Body of pancreas (tissue), 4 donors: ENCODE data around the gene HLA-C. TPM values are rescaled to one million over a fixed set of nuclear protein-coding genes. Genes with fewer than 3 reads are reported as not detected.
A peak's percentile ranks its signal among the peaks of the same experiment; 100 is the strongest.

Experiments
- ATAC-seq: fragments of 150-250 bp; one replicate; pipeline ENCODE4 v1.9.1; 2016
- DNase-seq, 4 donors: peaks; one replicate each; pipeline ENCODE4 v3.0.0-alpha.2; 2019
- H3K27ac ChIP-seq, 4 donors: fragments of 200-600 bp; sonication (generic); 1 replicate in 3 of 4; 2 replicates in 1 of 4; pipeline versions ENCODE4 v1.5.1 to v1.6.1; 2016 to 2019; ENCODE audit warnings: mild to moderate bottlenecking in 1 of 4, mixed read lengths in 1 of 4, moderate library complexity in 1 of 4
- H3K27me3 ChIP-seq, 2 donors: fragments of 200-600 bp; sonication (generic); one replicate each; pipeline ENCODE4 v1.6.0; 2016; ENCODE audit warnings: mild to moderate bottlenecking in 1 of 2
- H3K36me3 ChIP-seq, 2 donors: fragments of 200-600 bp; sonication (generic); replicated peaks in 1 of 2; 2 replicates each; pipeline ENCODE4 v1.5.1; 2016; ENCODE audit warnings: low read depth in 2 of 2; ENCODE audit not compliant: insufficient read depth in 1 of 2
- H3K4me1 ChIP-seq: fragments of 200-600 bp; sonication (generic); one replicate; pipeline ENCODE4 v1.6.0; 2016
- H3K4me3 ChIP-seq, 2 donors: fragments of 200-600 bp; sonication (generic); 1 replicate in 1 of 2; 2 replicates in 1 of 2; pipeline ENCODE4 v1.5.1; 2016 to 2019
- H3K9me3 ChIP-seq, 3 donors: fragments of 200-600 bp; sonication (generic); 1 replicate in 2 of 3; 2 replicates in 1 of 3; pipeline ENCODE4 v1.5.1; 2016
- POLR2A ChIP-seq, 3 donors: fragments of 450-650 bp; IDR thresholded peaks; one replicate each; pipeline ENCODE4 v1.6.1; 2016; ENCODE audit warnings: antibody characterized with exemption in 3 of 3, mild to moderate bottlenecking in 2 of 3
- whole genome bisulfite sequencing, 2 donors: methylation state at CpG; one replicate each; pipeline ENCODE4 v1.1.5; 2017; 5-methylcytosine and 5-hydroxymethylcytosine counted together
- intact Hi-C: fragments of 100-400 bp; cut with DNase I; formaldehyde crosslinking; loops from one replicate; pipeline ENCODE4 v1.15.1; 2023
- total RNA-seq, 2 donors: library from RNA; depleted of rRNA; stranded (reverse); fragments of >200 nt; gene quantifications; one replicate each; pipeline ENCODE4 v1.1.0, GENCODE V29; 2016
- TF ChIP-seq, protein P1 (sequence below), 7 experiments: fragments of 450-650 bp in 4 of 7; fragments of 200-600 bp in 3 of 7; sonication (generic) in 3 of 7; IDR thresholded peaks; one replicate each; pipeline ENCODE4 v1.5.1; 2016 to 2019; ENCODE audit warnings: antibody characterized with exemption in 7 of 7

HLA-C gene
- total RNA-seq, 2 donors from 2014 or later, result 93.9 to 364 TPM

DNA sequence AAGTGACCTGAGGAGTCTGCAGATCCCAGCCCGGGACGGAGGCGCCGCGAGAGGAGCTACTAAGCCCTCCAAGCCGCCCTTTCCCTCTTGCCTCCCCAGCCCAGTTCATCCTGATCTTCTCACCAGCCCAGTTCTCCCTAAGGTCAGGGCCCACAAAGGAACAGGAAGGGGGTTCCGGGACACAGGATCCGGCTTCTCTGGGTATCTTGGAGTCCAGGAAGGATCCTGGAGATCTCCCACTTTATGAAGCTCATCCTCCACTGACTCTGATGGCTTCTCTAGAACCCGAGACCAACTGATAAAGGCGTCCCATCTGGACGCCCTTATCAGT, 36.9 kb upstream of the HLA-C start:
- no peaks in the 10 kb centered on the region for H3K27me3 ChIP-seq
- ATAC-seq (no peak), DNase-seq (no peak)
- no peak overlapping the region for H3K4me3 ChIP-seq
- no peak for TF ChIP-seq POLR2A (IDR thresholded peaks at IDR 0.05)
- TF ChIP-seq, protein P1, sequence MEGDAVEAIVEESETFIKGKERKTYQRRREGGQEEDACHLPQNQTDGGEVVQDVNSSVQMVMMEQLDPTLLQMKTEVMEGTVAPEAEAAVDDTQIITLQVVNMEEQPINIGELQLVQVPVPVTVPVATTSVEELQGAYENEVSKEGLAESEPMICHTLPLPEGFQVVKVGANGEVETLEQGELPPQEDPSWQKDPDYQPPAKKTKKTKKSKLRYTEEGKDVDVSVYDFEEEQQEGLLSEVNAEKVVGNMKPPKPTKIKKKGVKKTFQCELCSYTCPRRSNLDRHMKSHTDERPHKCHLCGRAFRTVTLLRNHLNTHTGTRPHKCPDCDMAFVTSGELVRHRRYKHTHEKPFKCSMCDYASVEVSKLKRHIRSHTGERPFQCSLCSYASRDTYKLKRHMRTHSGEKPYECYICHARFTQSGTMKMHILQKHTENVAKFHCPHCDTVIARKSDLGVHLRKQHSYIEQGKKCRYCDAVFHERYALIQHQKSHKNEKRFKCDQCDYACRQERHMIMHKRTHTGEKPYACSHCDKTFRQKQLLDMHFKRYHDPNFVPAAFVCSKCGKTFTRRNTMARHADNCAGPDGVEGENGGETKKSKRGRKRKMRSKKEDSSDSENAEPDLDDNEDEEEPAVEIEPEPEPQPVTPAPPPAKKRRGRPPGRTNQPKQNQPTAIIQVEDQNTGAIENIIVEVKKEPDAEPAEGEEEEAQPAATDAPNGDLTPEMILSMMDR (IDR thresholded peaks at IDR 0.05), result no peak
- intact Hi-C loops, result no loop called here
- no peaks in the 10 kb centered on the region for H3K36me3 ChIP-seq
- H3K27ac ChIP-seq, result peak overlapping the region in 3 of 4 donors; percentile 32 to 78 (median 52)
- no peaks in the 10 kb centered on the region for H3K9me3 ChIP-seq
- H3K4me1 ChIP-seq, result peaks cover 15% of the 10 kb centered on the region
- 24 to 37% methylated on average over 6 to 11 of the region's 11 CpGs for WGBS, 2 donors

DNA sequence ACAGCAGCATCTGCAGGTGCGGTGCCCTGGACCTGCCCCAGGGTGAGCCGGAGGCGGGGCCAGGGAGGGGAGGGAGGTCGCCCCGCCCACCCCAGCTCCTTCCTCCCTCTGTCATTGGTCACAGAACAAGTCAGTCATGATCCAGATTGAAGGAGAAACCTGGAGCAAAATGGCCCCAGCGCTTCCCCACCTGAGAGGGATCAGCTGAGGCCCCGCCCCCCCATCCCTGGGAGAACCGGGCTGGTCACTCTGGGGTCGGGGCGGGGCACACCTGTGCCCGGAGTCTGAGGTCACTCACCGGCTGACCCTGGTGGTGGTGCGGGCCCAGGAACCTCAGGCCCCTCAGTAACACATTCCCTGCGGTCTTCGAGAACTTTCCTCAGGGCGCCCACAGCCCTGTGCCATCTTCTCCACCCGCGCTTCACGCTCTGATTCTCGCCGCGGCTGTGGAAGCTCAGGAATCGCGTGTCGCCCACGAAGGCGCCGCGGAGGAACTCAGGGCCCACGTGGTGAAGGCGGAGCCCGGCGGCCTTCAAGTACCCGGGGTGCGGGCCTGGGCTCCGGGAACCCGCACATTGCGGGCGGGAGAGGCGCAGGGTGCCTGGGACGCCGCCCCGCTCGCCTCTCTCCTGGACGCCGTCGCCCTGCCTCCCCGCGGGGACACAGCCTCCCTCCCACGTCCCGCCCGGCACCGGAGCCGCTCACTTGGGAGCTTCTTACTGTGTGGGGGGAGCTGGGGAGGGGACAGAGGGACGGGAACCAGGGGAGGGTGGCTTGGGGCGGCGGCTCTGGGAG, 36.4 kb upstream of the HLA-C start:
- TF ChIP-seq POLR2A (IDR thresholded peaks at IDR 0.05), result peak in 2 of 3 donors; percentile 53 to 59
- TF ChIP-seq, protein P1 (IDR thresholded peaks at IDR 0.05), result no peak
- Histone ChIP-seq H3K27ac (peak overlapping the region; percentile 32 to 78 (median 60)), H3K4me1 (peaks cover 15% of the 10 kb centered on the region), H3K27me3 (no peaks in the 10 kb centered on the region), H3K9me3 (no peaks in the 10 kb centered on the region), H3K4me3 (peak overlapping the region in 1 of 2 donors; percentile 56), H3K36me3 (no peaks in the 10 kb centered on the region)
- intact Hi-C loops, result no loop called here
- DNase-seq (peak; percentile 90 to 94 (median 91)), ATAC-seq (peak; percentile 95)
- WGBS, 2 donors, result 0 to 1% methylated on average over 9 to 52 of the region's 57 CpGs

DNA sequence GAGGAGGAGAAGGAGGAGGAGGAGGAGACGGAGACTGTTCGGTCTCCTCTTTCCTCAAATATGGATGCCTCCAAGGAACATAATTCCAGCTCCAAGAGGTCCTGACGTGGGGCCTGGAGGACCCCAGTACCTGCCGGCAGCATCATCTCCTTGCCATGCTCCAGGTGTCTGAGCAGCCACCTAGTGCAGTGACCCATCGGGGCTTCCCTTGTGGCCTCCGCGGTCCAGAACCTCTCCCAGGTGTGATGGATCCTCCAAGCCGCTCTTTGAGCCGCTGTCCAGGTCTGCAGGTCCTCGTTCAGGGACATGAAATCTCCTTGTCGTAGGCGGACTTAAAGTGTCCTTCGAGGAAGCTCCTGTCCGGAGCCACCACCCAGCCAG, 35.8 kb upstream of the HLA-C start:
- H3K4me3 ChIP-seq, result no peak overlapping the region

DNA sequence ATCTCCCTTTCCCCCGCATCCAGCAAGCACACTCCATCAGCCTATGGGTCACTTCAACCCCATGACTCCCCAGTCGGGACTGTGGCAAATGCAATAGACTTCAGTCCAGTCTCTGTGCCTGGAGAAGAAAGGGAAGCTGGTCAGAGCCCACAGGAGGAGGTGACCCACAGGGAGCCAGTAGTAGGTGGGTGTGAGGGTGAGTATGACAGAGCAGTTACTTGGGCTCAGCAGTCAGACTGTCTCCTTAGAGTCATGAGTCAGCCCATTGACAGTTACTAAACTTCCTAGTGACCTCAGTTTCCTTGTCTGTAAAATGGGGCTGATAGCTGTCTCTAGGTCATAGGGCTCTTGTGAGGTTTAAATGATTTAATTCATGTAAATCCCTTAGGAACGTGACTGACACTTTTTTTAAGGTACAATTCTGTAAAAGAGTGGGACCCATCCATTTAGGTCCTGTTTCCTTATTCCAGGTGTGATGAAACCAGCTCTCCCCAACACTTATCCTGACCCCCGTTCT, 33.9 kb upstream of the HLA-C start:
- Histone ChIP-seq H3K4me3 (no peak overlapping the region), H3K4me1 (peaks cover 15% of the 10 kb centered on the region), H3K9me3 (no peaks in the 10 kb centered on the region), H3K27me3 (no peaks in the 10 kb centered on the region), H3K27ac (no peak overlapping the region), H3K36me3 (no peaks in the 10 kb centered on the region)
- ATAC-seq (no peak), DNase-seq (no peak)
- intact Hi-C loops, result no loop called here
- TF ChIP-seq POLR2A (IDR thresholded peaks at IDR 0.05), result no peak
- TF ChIP-seq, protein P1 (IDR thresholded peaks at IDR 0.05), result no peak
- 75 to 90% methylated on average over 4 of the region's 4 CpGs for WGBS, 2 donors

More for the DNA sequence above, 35.8 kb upstream of the HLA-C start:
- no peak for DNase-seq
- Histone ChIP-seq H3K27ac (peak overlapping the region in 1 of 4 donors; percentile 78), H3K36me3 (no peaks in the 10 kb centered on the region), H3K9me3 (no peaks in the 10 kb centered on the region), H3K4me1 (peaks cover 15% of the 10 kb centered on the region), H3K27me3 (no peaks in the 10 kb centered on the region)
- TF ChIP-seq, protein P1 (IDR thresholded peaks at IDR 0.05), result no peak
- TF ChIP-seq POLR2A (IDR thresholded peaks at IDR 0.05), result no peak
- WGBS, 2 donors, result 47 to 48% methylated on average over 12 to 14 of the region's 14 CpGs
- peak; percentile 3 for ATAC-seq
- intact Hi-C loops, result no loop called here
